Measurements from ENCODE around the gene GBP3. TPM values are rescaled to one million over a fixed set of nuclear protein-coding genes. Genes with fewer than 3 reads are reported as not detected.
"Not testable (repeated sequence)": the region's sequence is repeated elsewhere in the genome, so short reads cannot be mapped to it uniquely, and the experiment has no call there.

GBP3 gene
- total RNA-seq, 2 experiments from 2014 or later: 4.5 to 5.7 TPM

DNA sequence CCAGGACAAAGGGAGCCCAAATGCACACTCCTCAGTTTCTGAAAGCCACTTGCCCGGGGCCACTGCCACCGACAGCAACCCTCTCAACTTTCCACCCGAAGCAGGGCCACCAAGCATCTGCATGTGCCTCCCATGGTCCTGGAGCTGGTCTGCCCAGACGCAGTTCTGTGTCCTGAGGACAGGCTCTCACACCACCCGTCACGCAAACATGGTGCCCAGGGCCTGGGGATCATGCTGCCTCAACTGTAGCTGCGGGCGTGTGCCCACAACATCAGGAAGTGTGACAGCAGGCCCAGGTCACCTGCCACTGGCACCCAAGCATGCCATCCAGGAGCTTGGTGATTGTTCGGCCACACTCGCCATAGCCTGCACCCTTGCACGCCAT lies 28.0 kb upstream of the GBP3 start:
- Mint-ChIP-seq H3K27ac (no peak overlapping the region), H3K9me3 (no peaks in the 10 kb centered on the region), H3K4me3 (no peak overlapping the region), H3K27me3 (no peaks in the 10 kb centered on the region), H3K36me3 (peaks cover 57% of the 10 kb centered on the region), H3K4me1 (ENCODE audit: low read depth) (peaks cover 7% of the 10 kb centered on the region)
- intact Hi-C loops (cut with micrococcal nuclease): no loop called here
- CTCF ChIA-PET: no interaction called here
- POLR2A ChIA-PET: no interaction called here
- no peak for DNase-seq

DNA sequence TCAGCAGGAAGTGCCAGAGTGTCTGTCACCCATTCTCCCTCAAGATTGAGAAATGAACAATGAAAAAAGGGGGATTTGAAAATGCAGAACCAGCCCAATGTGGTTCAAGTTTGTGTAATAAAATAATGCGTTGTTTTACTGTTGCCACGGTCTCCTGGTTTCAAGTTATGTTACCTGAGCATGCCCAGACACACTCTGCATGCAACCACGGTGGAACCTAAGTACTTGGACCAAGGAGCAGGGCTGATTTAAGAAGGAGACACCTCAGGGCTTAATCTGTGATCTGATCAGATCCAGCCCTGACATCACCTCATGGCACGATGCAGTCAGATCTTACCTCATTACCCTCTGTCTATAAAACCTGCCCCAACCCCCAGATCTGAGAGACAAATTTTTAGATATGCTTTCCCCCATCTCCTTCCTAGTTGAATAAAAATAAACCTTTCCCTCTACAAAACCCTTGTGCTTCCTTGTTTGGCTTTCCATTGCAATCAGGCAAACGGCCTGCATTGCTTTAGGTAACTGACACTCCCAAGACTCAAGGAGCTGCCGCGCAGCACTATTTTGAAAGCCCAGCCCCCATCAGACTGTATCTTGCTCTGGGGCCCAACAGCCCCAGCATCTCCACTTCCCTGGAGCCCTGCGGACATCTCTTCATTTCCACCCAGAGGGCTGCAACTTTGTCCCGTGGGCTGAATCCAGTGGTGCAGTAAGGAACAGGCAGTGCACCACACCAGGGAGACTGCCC lies 27.4 kb upstream of the GBP3 start:
- H3K27me3 Mint-ChIP-seq; H3K9me3 Mint-ChIP-seq; H3K27ac Mint-ChIP-seq; DNase-seq; H3K4me1 Mint-ChIP-seq (ENCODE audit: low read depth); H3K4me3 Mint-ChIP-seq; CTCF ChIA-PET; POLR2A ChIA-PET: not testable (repeated sequence)
- H3K36me3 Mint-ChIP-seq: peaks cover 52% of the 10 kb centered on the region
- intact Hi-C loops (cut with micrococcal nuclease): loop anchor here (10.0 kb wide), 1 partner anchor 555 kb away; no protein-coding TSS in a partner anchor

DNA sequence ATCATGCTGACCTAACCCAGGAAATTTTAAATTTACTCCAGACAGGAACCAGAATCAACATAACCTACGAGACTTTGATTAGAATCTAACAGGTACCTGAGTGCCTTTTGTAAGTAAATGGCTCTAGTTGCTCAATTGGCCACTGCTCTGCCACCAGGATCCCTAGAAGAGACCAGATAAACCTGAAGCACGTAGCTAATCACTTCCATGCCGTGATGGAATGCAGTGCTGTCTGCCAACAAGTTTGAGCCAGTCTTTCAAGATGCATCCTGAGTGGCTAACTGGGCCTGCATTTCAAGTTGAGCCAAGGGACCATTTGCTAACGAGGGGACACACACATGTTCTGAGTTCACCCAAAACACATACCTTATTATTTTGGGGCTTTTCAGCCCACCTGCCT lies 26.5 kb upstream of the GBP3 start:
- POLR2A ChIA-PET; CTCF ChIA-PET; H3K27me3 Mint-ChIP-seq; DNase-seq; H3K9me3 Mint-ChIP-seq; H3K4me1 Mint-ChIP-seq (ENCODE audit: low read depth); H3K4me3 Mint-ChIP-seq; H3K27ac Mint-ChIP-seq: not testable (repeated sequence)
- intact Hi-C loops (cut with micrococcal nuclease): loop anchor here (10.0 kb wide), 1 partner anchor 556 kb away; no protein-coding TSS in a partner anchor
- peaks cover 46% of the 10 kb centered on the region for H3K36me3 Mint-ChIP-seq

DNA sequence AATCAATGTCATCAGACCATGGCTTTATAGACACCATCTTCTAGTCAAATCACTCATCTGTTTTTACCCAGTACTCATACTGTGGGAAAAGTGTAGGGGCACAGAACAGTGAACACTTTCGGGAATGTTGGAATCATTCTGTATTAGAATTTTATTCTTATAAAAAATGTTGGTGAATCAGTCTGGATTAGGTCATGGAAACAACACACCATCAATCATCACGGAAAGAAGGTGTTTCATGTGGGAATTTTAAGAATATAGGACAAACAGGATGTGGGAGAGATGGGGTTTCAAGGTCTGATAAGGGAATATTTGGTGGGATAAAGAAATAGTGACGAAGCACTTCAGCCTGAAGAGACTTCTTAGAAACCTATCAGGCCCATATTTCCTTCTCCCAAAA lies 25.1 kb upstream of the GBP3 start:
- no peak for DNase-seq
- peaks cover 44% of the 10 kb centered on the region for H3K36me3 Mint-ChIP-seq
- ChIA-PET CTCF (interaction anchor here (0.8 to 1.6 kb wide), 2 partner anchors 25 to 50 kb away, joined by 4 to 8 read pairs; partner anchors contain the start of gene GBP3), POLR2A (no interaction called here)
- no peak overlapping the region for H3K27ac Mint-ChIP-seq
- no peak overlapping the region for H3K4me3 Mint-ChIP-seq
- H3K27me3 Mint-ChIP-seq: no peaks in the 10 kb centered on the region
- peaks cover 10% of the 10 kb centered on the region for H3K9me3 Mint-ChIP-seq
- H3K4me1 Mint-ChIP-seq (ENCODE audit: low read depth): peaks cover 9% of the 10 kb centered on the region
- intact Hi-C loops (cut with micrococcal nuclease): loop anchor here (10.0 kb wide), 1 partner anchor 557 kb away; no protein-coding TSS in a partner anchor

DNA sequence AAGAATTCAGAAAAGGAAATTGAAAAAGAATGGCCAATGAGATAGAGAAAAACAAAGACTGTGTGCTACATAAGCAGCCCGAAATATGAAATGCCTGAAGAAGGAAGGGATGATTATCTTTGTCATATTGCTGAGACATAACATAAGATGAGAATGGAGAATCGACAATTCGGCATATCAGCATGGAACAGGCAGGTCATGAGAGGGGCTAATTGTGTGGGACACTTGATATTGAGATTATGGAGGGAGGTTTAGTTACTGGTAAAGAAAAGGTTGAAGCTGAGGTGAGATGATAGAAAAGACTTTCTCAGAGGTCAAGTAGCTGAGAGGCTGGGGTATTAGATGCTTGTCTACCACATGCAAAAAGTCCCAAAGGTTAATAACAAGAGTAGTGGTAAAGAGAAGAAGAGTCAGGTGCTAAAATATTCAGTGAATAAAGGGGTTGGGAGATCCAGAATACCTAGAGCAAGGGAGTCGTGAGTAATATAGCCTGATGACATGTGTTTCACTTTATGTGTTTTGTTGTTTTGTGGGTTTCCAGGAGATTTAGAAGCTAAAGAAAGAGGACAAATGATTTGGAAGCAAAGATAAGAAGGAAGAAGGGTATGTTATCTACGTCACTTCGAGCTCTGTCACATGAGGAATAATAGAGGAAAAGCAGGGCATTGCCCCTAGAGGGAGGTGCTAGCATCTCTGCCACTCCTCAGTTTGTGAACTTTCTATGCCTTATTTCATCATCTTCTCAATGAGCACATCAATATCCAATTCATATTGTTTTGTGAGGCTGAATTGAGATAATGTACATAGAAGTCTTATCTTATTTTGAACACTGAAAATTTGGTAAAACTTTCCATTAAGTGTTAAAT lies 23.9 kb upstream of the GBP3 start:
- not testable (repeated sequence) for H3K27ac Mint-ChIP-seq; H3K4me1 Mint-ChIP-seq (ENCODE audit: low read depth); H3K4me3 Mint-ChIP-seq; H3K27me3 Mint-ChIP-seq
- POLR2A ChIA-PET: interaction anchor here (0.8 to 1.6 kb wide), 8 partner anchors 12 to 404 kb away, joined by 3 to 8 read pairs (median 4); partner anchors contain the start of genes GBP1, GBP3 and GBP4
- H3K9me3 Mint-ChIP-seq: peaks cover 16% of the 10 kb centered on the region
- peak; percentile 50 for DNase-seq
- H3K36me3 Mint-ChIP-seq: peaks cover 43% of the 10 kb centered on the region
- CTCF ChIA-PET: interaction anchor here (0.6 to 1.6 kb wide), 10 partner anchors 16 to 409 kb away, joined by 3 to 8 read pairs (median 4); partner anchors contain the start of genes GBP1 and GBP3
- intact Hi-C loops (cut with micrococcal nuclease): loop anchor here (1.0 to 10.0 kb wide), 4 partner anchors 16 to 558 kb away; partner anchors contain the start of gene GBP3

DNA sequence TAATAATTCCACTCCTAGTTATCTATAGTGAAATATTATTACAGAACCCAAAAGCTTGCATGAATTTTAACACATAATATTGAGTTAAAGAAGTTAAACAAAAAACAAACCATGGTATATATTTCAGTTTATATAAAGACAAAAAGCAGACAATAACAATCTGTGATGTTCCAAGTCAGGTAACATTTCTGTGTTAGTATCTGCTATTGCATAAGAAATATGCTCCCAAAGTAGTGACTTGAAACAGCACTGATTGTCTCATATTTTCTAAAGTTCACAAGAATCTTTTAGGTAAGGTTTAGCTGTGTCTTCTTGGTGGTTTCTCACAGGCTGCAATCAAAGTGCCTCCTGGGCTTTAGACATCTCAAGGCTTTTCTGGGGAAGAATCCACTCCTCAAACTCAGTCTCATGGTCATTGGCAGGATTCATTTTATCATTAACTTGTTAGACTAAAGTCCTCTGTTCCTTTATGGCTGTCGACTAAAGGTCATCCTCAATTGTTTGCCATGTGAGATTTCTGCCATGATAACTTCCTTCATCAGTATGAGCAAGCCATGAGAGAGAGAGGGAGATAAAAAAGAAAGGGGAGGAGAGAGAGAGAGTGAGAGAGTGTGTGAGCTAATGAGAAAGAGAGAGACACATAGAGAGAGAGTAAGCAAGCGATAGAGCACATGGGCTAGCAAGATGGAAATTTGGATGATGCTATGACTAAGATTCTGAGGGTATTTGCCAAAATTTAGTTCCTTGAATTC lies 22.5 kb upstream of the GBP3 start:
- no peak overlapping the region for H3K27ac Mint-ChIP-seq
- no peak for DNase-seq
- no peaks in the 10 kb centered on the region for H3K27me3 Mint-ChIP-seq
- no peak overlapping the region for H3K4me3 Mint-ChIP-seq
- CTCF ChIA-PET: interaction anchor here (1.0 to 1.4 kb wide), 2 partner anchors 47 to 411 kb away, joined by 3 read pairs; no protein-coding TSS in a partner anchor
- H3K36me3 Mint-ChIP-seq: peaks cover 42% of the 10 kb centered on the region
- POLR2A ChIA-PET: no interaction called here
- intact Hi-C loops (cut with micrococcal nuclease): loop anchor here (5.0 to 10.0 kb wide), 3 partner anchors 152 to 560 kb away; partner anchors contain the start of gene GBP4
- peaks cover 22% of the 10 kb centered on the region for H3K4me1 Mint-ChIP-seq (ENCODE audit: low read depth)
- peaks cover 19% of the 10 kb centered on the region for H3K9me3 Mint-ChIP-seq

DNA sequence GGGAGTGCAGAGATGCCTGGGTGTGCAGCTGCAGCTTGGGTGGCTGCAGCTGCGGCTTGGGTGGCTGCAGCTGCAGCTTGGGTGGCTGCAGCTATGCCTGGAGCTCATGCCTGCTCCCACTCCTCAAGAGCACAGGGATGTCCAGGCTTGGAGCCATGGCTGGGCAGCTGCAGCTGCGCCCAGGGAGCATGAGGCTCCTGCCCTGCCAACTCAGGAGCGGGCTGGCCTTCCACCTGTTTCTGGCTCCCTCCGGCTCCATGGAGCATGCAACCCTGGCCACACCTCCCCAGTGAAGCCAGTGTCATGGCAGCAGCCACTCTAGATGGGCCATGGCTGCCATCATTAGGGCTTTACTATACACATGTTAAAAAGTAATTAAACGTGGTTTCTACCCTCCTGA lies 21.3 kb upstream of the GBP3 start:
- intact Hi-C loops (cut with micrococcal nuclease): loop anchor here (5.0 to 10.0 kb wide), 3 partner anchors 153 to 561 kb away; partner anchors contain the start of gene GBP4
- Mint-ChIP-seq H3K4me3 (no peak overlapping the region), H3K27ac (no peak overlapping the region), H3K36me3 (peaks cover 36% of the 10 kb centered on the region), H3K9me3 (peaks cover 19% of the 10 kb centered on the region), H3K27me3 (peaks cover 6% of the 10 kb centered on the region), H3K4me1 (ENCODE audit: low read depth) (peaks cover 34% of the 10 kb centered on the region)
- no peak for DNase-seq
- ChIA-PET POLR2A (no interaction called here), CTCF (no interaction called here)

DNA sequence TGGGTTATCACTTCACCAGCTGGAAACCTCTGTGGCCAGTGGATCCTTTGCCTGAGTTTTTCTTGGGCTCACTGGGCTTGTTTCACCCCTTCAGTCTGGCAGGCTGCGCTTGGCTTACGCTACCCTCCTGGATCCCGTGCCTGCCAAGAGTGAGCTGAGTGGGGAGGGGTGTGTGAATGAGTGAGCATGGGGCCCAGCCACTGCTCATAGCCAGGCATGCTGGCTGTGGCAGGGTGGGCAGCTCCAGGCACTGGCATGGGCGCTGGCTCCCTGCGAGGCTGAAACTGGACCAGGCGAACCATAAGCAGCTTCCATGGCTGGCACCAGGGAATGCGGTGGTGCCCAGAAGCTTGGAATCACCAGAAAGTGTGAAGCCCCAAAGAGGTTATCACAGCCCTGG lies 19.8 kb upstream of the GBP3 start:
- no peak overlapping the region for H3K4me3 Mint-ChIP-seq
- no peak overlapping the region for H3K27ac Mint-ChIP-seq
- intact Hi-C loops (cut with micrococcal nuclease): loop anchor here (5.0 to 10.0 kb wide), 3 partner anchors 155 to 562 kb away; partner anchors contain the start of gene GBP4
- POLR2A ChIA-PET: interaction anchor here (1.2 kb wide), 1 partner anchor 20 kb away, joined by 4 read pairs; no protein-coding TSS in a partner anchor
- CTCF ChIA-PET: interaction anchor here (1.2 to 1.8 kb wide), 3 partner anchors 21 to 27 kb away, joined by 3 to 10 read pairs (median 4); partner anchors contain the start of gene GBP3
- peaks cover 38% of the 10 kb centered on the region for H3K4me1 Mint-ChIP-seq (ENCODE audit: low read depth)
- peaks cover 13% of the 10 kb centered on the region for H3K27me3 Mint-ChIP-seq
- peaks cover 25% of the 10 kb centered on the region for H3K36me3 Mint-ChIP-seq
- DNase-seq: no peak
- H3K9me3 Mint-ChIP-seq: peaks cover 19% of the 10 kb centered on the region

DNA sequence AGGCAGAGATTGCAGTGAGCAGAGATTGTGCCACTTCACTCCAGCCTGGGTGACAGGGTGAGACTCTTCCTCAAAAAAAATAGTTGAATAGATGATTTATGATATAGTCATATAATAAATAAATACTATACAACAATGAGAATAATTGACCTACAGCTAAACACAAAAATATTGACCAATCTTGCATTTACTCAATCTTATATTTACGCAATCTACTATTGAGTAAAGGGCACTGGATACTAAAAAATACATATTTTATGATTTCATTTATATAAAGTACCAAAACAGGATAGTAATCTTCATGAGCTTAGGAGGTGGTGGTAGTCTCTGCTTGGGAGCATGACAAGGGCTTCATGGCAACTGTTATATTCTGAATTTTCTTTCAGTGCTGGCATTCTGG lies 19.1 kb upstream of the GBP3 start:
- intact Hi-C loops (cut with micrococcal nuclease): loop anchor here (1.0 to 10.0 kb wide), 13 partner anchors 12 to 563 kb away; partner anchors contain the start of genes GBP1, GBP2, GBP3 and GBP4
- DNase-seq: no peak
- Mint-ChIP-seq H3K4me3 (no peak overlapping the region), H3K36me3 (peaks cover 25% of the 10 kb centered on the region), H3K4me1 (ENCODE audit: low read depth) (peaks cover 41% of the 10 kb centered on the region), H3K27ac (peak overlapping the region; percentile 70), H3K27me3 (peaks cover 13% of the 10 kb centered on the region), H3K9me3 (peaks cover 19% of the 10 kb centered on the region)
- ChIA-PET POLR2A (interaction anchor here (0.7 to 1.4 kb wide), 5 partner anchors 20 to 410 kb away, joined by 3 to 8 read pairs (median 6); partner anchors contain the start of genes GBP1, GBP3 and GBP4), CTCF (interaction anchor here (0.7 to 1.8 kb wide), 8 partner anchors 11 to 316 kb away, joined by 3 to 10 read pairs (median 3); partner anchors contain the start of genes GBP3 and GBP5)

DNA sequence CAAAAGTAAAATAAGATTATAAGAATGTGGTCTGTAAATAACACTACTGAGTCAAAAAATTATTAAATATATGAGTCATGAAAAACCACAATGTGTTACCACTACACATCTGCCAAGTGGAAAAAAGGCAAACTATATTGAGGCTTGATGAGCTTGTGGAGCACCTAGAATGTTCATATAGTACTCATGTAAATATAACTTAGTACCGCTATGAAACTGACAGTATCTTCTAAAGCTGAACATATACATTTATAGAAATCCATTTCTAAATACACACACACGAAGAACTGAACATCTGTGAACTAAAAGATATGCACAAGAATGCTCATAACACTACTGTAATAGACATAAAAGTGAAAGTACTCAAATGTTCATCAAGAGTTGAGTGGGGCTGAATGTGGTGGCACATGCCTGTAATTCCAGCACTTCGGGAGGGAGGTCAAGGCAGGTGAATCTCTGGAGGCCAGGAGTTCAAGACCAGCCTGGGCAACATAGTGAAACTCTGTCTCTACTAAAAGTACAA lies 18.5 kb upstream of the GBP3 start:
- Mint-ChIP-seq H3K4me3 (no peak overlapping the region), H3K27ac (peak overlapping the region; percentile 70), H3K4me1 (ENCODE audit: low read depth) (peaks cover 41% of the 10 kb centered on the region), H3K9me3 (peaks cover 19% of the 10 kb centered on the region), H3K27me3 (peaks cover 13% of the 10 kb centered on the region), H3K36me3 (peaks cover 25% of the 10 kb centered on the region)
- DNase-seq: peak; percentile 66
- CTCF ChIA-PET: interaction anchor here (0.6 to 1.8 kb wide), 8 partner anchors 10 to 735 kb away, joined by 3 to 10 read pairs (median 3); partner anchors contain the start of genes GBP3 and GBP5
- POLR2A ChIA-PET: interaction anchor here (0.7 to 1.4 kb wide), 5 partner anchors 19 to 410 kb away, joined by 3 to 8 read pairs (median 6); partner anchors contain the start of genes GBP1, GBP3 and GBP4
- intact Hi-C loops (cut with micrococcal nuclease): loop anchor here (1.0 to 10.0 kb wide), 13 partner anchors 12 to 564 kb away; partner anchors contain the start of genes GBP1, GBP2, GBP3 and GBP4

DNA sequence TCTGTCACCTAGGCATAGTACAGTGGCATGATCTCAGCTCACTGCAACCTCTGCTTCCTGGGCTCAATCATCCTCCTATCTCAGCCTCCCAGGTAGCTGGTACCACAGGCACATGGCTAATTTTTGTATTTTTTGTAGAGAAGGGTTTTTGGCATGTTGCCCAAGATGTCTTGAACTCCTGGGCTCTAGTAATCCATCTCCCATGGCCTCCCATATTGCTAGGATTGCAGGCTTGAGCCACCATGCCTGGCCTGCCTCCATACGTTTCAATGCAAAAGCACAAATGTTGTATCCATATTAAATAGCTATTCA lies 17.6 kb upstream of the GBP3 start:
- peaks cover 25% of the 10 kb centered on the region for H3K36me3 Mint-ChIP-seq
- no peak for DNase-seq
- ChIA-PET POLR2A (no interaction called here), CTCF (interaction anchor here (1.0 kb wide), 1 partner anchor 233 kb away, joined by 3 read pairs; no protein-coding TSS in a partner anchor)
- H3K27ac Mint-ChIP-seq: no peak overlapping the region
- intact Hi-C loops (cut with micrococcal nuclease): loop anchor here (2.0 to 10.0 kb wide), 6 partner anchors 87 to 565 kb away; partner anchors contain the start of genes GBP2 and GBP4
- H3K4me3 Mint-ChIP-seq: no peak overlapping the region
- H3K27me3 Mint-ChIP-seq: peaks cover 13% of the 10 kb centered on the region
- peaks cover 45% of the 10 kb centered on the region for H3K4me1 Mint-ChIP-seq (ENCODE audit: low read depth)
- H3K9me3 Mint-ChIP-seq: peaks cover 19% of the 10 kb centered on the region
